Stimulated activated CD4-positive, alpha-beta T cell treated with anti-CD3 and anti-CD28 coated beads, Interleukin-4, amount 100 ng/mL, for 4 hours (primary cell): ENCODE measurements around the gene TCEA3.

Experiments
- DNase-seq, 2 experiments: peaks; one replicate each; pipeline ENCODE4 v3.0.0-alpha.2; 2020

Gene TCEA3

DNA sequence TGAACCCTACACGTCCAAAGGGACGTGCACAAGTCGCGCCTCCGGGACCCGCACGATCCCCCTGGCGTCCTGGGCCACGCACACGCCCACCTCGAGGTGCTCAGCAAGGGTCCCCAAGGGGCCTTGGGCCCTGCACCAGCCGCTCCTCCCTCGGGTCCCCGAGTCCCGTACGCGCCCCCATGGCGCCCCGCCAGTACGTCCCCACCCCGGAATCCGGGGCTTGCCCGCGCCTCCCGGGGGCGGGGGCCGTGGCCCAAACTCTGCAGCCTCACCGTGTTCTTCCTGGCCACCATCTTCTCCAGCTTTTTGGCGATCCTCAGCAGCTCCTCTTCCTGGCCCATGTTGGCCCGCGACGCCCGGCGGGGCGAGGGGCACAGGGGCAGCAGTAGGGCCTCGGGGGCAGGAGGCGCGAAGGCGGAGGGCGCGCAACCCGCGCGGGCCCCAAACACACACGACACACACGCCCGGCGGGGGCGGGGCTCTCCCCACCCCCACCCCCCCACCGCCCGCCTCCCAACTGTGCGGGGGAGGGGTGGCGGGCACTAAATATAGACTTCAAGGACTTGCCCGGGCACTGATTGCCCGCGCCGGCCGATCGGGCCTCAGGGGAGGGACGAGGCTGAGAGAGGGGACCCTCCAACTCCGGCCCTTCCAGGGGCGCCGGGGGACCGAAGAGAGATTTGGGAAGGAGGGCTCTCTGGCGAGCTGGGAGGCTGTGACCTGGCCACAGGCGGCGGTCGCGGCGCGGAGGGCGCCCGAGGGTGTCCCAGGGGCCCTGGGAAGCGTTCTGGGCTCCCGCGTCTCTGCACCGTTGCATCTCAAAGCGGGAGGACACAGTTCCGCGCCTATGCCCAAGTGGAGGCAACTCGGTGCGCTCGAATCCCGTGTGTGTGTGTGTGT lies at the start of gene TCEA3:
TSS of gene TCEA3 (minus strand) at position 456 of the 900 bp plus-strand sequence. CDS start at position 341, 115 bp downstream.
- peak; percentile 25 to 26 for DNase-seq

DNA sequence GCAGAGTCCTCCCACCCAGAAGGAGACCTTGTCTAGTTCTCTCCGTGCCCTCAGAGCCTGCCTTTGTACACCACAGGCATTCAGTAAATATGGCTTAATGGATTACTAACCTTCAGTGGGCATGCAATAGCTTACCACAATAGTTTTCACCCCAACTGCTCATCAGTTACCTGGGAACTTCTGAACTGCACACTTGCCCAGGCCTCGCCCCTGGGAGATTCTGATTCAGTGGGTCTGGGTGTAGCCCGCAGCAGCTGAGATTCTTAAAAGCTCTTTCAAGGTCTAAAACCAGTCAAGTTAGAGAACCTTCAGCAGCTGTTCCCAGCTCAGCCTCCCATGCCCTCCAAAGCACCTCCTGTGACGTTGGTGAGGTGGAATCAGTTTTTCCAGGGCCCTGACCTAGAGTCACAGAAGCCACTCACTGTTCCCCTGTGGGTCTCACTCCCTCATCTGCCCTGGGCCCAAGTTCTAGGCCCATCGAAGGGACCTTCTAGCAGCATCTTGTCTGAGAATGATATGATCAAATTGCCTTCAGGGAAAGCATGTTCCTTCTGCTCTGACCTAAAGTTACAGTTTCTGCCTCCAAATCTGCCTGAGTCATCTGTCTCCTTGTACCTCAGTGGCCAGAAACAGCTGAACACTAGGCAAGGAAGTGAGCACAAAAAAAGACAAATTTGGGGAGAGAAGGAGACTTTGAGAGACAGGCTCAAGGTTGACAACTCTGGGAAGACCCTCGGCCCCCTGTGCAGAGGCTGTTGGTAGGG lies 48.7 kb upstream of the TCEA3 start:
- no peak for DNase-seq

DNA sequence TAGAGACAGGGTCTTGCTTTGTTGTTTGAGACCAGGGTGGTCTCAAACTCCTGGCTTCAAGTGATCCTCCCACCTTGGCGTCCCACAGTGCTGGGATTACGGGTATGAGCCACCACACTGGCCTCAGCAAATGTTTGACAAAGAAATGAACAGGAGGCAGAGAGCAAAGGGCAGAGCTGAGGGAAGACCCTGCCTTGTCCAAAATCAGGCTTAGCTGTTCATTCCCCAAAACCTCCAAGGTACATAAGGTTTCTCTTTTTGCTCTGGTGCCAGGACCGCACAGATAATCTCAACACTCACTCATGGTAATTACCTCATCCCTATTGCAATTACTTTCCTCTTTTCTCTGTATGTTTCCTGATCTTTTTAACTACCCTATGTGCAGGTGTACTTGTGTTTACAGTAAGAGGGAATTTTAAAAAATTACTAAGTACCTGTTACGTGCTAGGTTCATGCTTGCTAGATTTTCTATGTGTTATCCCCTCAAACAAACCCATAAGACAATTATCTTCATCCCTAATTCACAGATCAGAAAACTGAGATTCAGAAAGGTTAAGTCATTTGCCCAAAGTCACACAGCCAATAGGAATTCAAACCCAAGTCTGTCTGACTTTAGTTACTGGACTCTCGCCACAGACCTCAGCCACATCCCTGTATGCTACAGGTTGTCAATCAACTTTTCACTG lies 47.9 kb upstream of the TCEA3 start:
- no peak for DNase-seq

DNA sequence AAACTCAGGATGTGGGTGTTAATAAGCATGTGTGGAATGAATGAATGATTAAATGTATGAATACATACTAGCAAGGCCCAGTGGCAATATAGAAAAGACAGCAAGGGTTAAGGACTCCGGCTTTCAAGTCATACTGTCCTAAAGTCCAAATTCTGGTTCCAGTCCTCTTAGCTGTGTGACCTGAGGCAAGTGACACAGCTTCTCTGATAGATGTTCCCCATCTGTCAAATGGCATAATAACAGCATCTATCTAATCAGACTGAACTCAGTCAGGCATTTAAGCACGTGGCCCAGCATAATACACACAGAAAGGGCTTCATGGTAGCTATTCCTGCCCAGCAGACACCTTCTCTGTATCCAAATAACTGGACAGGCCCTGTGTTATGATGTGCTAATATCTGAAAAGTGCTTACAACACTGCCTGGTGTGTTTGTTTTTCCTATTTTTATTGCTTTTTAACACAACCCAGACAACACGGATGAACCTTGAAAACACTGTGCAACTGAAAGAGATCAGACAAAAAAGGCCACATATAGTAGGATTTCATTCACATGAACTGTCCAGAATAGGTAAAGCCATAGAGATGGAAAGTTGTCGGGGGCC lies 47.0 kb upstream of the TCEA3 start:
- no peak for DNase-seq

DNA sequence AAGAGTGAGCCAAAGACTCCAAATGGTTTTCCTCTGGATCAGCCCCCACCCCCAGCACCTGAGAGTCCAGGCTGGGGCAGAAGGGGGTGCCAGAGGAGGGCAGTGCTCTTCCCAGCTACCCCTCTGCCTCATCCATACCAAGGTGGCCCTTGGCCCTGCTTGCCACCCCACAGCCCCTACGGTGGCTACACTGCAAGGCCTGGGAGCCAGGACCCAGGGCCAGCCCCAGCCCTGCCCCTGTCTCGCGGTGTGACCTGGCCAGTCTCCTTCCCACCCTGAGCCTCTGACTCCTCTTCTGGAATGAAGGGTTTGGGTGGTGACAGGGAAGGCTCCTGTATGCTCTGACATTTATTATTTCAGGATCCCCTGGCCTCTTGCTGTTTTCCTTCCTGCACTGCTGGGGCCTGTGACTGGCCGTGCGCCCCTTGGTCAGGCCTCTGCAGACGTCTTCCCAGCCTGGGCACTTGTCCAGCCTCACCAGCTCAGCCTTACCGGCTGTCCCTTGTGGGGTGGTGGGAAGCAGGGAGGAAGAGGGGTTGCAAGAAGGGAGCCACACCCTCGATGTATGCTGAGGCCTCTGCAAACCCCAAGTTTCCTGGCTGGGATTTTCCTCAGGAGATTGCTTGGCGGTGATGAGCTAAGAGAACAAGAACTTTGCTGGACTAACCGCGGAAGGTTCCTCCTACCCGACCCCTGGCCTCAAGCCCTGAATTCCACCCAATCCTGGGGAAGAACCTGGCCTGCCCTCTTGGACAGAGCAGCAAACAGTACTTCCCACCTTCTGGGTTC lies 45.9 kb upstream of the TCEA3 start:
- DNase-seq: no peak

DNA sequence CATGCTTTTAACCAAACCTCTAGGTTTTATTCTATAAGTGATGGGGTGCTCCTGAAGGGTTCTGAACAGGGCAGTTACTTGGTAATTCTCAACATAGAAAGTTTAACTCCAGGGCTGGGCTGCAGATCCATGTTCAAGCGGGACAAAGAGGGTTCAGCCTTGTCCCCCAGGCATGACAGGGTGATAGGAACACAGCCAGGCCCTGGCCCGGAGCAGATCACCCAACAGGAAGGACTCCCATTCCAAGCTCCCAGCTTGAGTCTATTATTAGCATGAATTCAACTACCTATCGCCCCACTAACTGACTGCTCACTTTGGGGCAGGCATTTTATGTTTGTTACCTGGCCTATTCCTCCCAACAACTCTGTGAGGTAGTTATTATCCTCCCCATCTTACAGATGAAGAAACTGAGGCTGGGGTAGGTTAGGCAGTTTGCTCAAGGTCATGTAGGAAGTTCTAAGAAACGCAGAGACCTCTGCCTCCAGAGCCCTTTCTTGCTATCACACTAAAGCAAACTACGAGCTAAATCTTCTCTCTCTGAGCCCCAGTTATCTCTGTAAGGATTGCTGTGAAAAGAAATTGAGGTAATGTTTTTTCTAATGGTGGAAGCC lies 44.9 kb upstream of the TCEA3 start:
- DNase-seq: no peak

DNA sequence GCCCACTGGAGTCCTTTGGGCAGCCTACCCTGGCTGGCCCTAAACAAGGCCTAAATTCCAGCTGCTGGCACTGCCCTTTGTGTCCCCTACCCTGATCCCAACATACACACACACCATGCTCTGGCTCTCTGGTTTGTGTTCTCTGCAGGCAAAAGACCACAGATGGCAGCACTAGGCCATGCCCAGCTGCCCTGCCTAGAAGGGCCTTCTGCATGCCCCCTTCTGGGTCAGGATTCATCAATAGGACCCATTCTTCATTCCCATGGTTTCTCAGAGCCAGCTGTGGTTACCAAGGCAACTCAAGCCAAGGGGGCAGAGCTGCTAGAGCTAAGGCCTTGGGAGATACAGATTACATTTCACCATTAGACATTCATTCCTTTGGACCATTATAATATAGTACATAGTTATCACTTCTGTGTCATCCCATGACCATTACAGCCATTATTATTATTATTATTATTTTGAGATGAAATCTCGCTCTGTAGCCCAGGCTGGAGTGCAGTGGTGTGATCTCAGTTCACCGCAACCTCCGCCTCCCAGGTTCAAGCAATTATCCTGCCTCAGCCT lies 42.0 kb upstream of the TCEA3 start:
- DNase-seq: no peak

DNA sequence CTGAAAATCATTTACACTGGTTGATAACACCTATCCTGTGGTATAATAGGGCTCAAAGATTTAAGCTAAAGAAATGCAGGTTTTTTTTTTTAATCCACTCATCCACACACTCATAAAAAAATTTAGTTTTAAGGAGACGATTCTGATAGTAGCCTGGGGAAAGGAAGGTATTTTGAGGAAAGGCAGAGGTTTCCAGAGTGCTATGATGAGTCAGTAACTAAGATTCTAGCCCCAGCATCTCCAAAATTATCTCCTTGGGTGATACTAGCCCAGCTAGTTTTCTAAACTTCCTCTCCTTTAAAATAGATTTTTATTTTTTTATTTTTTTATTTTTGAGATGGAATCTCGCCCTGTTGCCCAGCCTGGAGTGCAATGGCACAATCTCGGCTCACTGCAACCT lies 38.7 kb upstream of the TCEA3 start:
- DNase-seq: no peak

DNA sequence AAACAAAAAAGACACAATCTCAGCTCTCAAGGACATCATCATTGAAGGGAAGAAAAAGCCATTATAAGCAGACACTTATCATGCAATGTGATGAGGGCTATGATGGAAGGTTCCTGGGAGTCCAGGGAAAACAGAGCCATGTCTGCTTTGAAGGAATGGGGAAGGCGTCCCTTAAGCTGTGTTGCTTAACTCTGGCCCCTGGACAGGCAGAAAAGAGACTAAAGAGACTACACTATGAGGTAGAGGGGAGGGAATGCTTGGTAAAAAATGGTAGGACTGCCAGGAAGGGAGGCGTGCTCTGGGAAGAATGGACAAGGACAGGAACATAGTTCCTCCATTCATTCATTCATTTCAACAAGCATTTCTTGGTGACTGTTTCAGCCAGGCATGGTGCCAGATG lies 38.2 kb upstream of the TCEA3 start:
- DNase-seq: no peak

DNA sequence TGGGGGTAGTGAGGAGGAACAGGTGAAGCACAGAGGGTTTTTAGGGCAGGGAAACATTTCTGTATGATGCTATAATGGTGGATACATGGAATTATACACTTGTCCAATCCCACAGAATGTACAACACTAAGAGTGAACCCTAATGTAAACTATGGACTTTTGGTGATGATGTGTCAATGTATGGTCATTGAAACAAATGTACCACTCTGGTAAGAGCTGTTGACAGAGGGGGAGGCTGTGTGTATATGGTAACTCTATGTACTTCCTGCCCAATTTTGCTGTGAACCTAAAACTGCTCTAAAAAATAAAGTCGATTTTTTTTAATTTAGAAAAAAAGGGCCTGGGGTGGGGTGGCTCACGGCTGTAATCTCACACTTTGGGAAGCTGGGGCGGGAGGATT lies 36.5 kb upstream of the TCEA3 start:
- no peak for DNase-seq

DNA sequence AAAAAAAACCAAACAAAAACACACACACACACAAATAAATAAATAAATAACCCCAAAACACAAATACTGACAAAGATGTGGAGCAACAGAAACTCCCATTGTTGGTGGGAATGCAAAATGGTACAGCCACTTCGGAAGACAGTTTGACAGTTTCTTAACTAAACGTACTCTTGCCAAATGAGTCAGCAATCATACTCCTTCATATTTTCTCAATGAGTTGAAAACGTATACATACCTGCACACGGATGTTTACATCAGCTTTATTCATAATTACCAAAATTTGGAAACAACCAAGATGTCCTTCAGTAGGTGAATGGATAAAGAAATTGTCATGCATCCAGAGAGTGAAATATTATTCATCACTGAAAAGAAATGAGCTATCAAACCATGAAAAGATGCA lies 36.0 kb upstream of the TCEA3 start:
- DNase-seq: no peak

DNA sequence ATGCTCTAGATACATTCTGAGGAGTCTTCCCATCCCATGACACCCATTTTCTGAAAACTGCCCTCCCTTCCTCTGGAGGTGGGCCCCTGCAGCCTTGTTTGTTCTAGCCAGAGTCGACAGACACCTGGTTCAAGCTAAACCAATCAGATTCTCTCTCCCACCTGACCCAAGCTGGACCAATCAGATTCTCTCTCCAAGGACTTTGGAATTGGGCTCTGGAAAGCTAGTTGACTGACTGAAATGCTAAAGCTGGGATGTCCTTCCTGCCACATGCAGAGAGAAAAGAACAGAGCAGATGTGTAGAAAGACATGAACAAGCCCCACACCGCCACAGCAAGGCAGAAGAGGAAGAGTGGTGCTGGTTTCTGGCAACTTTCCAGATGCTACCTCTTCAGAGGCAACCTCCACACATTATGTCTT lies 34.8 kb upstream of the TCEA3 start:
- no peak for DNase-seq

DNA sequence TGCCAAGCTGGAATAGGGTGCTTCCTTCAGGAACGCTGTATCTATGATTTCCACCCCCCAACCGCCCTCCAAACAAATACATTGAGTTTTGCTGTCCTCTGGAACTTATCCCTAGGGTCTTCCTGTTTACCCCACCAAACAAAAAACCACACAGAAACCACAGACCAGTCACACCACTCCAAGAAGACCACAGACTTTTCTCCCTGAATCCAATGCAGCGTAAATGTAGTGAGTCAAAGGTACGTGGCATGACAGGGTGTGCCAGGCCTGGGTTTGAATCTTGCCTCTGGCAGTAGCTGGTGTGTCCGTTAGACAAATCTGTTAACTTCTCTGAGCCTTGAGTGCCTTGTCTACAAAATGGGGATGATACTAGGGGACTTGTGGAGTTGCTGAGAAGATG lies 31.7 kb upstream of the TCEA3 start:
- no peak for DNase-seq

DNA sequence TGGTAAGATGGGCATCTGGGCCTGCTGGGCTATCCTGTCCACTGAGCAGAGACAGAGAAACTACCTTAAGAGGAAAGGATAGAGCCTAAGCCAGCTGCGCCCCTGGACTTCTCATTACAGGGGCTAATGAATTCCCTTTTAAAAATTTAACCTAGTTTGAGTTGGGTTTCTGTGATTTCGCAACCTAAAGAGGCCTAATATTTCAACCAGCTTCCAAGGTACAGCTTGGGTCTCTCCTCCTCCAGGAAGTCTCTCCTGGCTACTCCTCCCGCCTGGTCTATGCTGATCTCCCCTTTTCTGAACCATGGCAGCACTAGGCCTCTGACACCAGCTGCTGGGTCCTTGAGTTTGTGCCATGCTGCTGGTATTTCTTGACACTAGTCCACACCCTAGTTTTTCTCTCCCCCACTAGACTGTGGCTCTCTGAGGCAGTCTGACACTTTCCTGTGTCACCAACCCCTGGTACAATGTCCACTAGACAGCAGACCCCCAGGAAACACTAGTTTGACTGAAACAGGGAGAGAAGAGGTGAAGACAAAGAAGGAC lies 29.0 kb upstream of the TCEA3 start:
- DNase-seq: no peak

DNA sequence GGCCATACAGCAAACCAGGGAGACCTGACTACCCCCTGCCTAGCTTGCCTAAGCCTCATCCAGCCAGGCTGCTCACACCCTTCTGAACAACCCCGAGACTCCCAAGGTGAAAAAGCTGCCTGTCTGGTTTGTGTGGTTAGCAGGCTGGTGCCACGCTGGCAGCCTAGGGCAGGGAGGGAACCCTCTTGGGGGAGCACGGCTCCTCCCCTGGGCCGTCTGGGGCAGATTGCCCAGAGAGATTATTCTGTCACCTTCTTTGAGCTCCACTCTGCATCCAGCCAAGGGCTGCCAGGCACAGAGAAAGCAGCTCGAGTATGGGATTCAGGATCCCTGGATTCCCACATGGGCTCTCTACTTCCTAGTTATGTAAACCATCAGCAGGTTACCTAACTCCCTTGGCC lies 27.5 kb upstream of the TCEA3 start:
- no peak for DNase-seq

DNA sequence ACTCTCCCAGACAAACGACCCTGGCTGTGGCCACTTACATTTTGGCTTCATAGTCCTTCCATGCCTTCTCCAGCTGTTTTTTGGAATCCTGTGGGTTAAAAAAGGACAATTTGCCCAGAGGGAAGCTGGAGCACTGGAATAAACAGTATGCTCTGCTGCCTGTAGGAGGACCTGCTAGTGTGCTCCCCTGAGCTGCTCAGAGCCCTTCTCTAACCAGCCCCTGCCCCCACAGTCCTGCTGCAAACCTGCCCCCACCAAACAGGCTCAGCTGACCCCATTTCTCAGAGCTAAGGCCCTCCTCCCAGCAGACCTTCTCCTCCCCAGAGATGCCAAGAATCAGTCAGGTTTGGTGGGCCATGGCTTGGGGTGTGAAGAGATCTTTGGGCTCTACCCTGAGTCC lies 26.9 kb upstream of the TCEA3 start:
- DNase-seq: no peak

DNA sequence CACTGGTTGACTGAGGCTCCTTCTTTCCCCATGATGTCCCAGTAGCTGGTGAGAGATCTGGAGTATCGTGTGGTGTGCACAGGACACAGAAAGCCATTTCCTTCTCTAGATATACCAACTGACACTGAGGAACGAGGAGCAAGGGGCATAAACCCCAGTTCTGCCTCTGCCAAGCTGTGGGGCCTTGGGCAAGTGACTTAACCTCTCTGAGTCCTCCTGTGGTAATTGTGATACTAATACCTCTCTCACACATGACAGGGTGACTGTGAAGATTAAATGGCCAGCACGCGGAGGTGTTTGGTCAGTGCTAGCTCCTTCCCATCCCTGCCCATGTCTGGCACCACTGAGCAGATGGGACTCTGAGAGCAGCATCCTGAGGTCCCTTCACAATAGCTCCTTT lies 26.3 kb upstream of the TCEA3 start:
- no peak for DNase-seq

DNA sequence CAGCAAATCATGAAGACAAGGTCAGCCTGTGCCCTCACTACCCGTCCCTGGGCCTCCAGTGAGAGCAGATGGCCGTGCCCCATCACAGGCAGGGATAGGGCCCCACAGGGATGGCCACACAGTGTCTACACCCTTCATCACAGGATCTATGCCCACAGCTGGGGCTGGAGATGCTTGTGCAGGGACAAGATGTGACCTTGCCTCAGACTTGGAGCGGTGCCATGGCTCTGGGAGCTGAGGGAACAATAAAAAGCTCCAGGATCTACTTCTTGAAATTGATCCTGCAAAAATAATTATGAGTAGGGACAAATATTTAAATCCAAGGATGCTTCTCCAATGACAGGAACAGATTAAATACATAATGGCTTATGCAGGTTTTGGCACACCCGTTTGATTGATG lies 25.4 kb upstream of the TCEA3 start:
- DNase-seq: no peak

DNA sequence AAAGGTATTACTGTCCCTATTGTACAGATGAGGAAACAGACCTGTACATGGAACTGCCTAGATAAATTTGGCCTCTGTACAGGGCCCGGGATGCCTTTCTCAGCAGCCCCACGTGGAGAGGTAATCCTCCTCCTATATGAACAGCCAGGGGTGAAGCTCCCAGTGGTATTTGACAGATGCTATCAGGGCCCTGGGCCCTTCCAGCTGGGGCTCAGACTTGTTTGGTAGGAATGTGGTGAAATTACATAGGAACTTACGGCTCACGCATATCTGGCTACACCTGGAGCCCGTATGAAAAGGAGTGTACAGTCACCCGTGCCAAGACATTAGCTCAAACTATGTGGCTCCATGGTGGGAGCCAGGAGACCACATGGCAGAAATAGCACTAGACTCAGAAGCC lies 24.8 kb upstream of the TCEA3 start:
- no peak for DNase-seq

DNA sequence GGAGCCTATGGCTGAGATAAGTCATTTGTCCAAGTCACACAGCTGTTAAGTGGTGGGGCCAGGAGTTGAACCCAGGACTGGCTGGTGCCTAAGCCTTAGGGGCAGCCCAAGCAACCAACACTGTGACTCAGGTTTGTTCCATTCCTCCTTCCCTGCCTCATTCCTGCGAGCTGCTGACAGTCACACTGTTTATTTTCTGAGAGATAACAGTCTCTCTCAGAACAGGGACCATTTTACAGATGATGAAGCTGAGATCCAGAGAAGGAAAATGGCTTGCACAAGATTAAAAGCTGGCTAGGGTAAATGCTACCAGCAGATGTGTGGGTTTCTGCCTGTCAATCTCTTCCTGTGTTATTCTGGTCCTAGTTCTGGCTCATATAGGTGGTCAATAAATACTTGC lies 24.3 kb upstream of the TCEA3 start:
- DNase-seq: no peak

DNA sequence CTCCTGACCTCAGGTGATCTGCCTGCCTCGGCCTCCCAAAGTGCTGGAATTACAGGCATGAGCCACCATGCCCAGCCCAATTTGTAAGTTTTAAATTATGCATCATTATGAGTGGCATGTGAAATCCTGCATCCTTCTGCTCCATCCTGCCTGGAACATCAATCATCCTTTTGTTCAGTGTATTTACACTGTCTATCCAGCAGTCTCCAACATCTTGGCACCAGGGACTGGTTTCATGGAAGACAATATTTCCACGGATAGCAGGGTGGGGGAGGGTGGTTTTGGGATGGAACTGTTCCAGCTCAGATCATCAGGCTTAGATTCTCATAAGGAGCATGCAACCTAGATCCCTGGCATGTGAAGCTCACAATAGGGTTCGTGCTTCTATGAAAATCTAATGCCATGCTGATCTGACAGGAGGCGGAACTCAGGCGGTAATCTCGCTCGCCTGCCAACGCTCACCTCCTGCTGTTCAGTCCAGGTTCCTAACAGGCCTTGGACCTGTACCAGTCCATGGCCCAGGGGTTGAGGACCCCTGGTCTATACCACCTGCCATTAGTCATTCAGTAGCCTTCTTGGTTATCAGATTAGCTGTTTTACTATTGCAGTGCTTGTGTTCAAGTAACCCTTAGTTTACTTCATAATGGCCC lies 22.2 kb upstream of the TCEA3 start:
- no peak for DNase-seq
